ENCODE data around the gene SKAP1. TPM values are rescaled to one million over a fixed set of nuclear protein-coding genes. Genes with fewer than 3 reads are reported as not detected.

SKAP1 gene
- total and polyA plus RNA-seq, 2 donors (not counting 1 experiment from before 2014, with no cell fraction given), result not detected

DNA sequence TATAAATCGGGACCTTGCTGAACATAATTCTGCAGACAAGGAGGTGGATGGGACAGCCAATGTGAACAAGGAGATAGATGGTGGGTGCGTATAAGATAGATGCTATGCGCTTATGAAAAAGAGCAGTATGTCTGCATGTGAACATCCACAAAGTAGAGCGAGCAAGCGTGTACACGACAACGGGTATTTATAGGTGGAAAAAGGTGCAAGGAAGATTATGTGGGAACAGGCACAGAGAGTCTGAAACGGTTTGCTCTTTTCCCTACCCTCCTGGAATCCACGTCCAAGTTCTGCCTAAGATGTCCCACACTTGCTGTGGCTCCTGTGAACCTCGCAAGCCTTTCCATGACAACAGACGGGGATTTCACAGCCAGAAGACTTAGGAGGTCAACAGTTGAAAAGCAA lies 279.4 kb downstream of the SKAP1 start:
- Histone ChIP-seq H3K36me3 (ENCODE audit: control insufficient read depth, insufficient read depth, low read length) (no peaks in the 10 kb centered on the region), H3K9me3 (ENCODE audit: control insufficient read depth, insufficient read depth, low read depth, low read length) (no peaks in the 10 kb centered on the region), H2AFZ (ENCODE audit: low read length) (no peak overlapping the region), H3K27ac (ENCODE audit: insufficient read depth, low read length) (no peak overlapping the region), H3K4me1 (ENCODE audit: control insufficient read depth, extremely low read depth, insufficient read depth, low read length) (no peaks in the 10 kb centered on the region), H3K9ac (ENCODE audit: insufficient read depth, low read length) (no peak overlapping the region), H3K4me2 (ENCODE audit: extremely low read depth, insufficient read depth, low read length) (no peak overlapping the region), H3K79me2 (ENCODE audit: control insufficient read depth, insufficient read depth, low read length) (no peaks in the 10 kb centered on the region), H3K4me3 (replicated peaks in 1 of 4; ENCODE audit: control extremely low read depth in 1 of 4, insufficient read depth in 1 of 4, low read depth in 3 of 4, low read length in 4 of 4) (no peak overlapping the region), H4K20me1 (ENCODE audit: control insufficient read depth, extremely low read depth, insufficient read depth, low read length) (no peaks in the 10 kb centered on the region), H3K27me3 (ENCODE audit: control insufficient read depth, insufficient read depth, low read length) (peaks cover 53% of the 10 kb centered on the region)
- DNase-seq (ENCODE audit: low read depth in 2 of 2), result no peak
- TF ChIP-seq EZH2 (IDR thresholded peaks at IDR 0.05; ENCODE audit: low read length, missing control alignments), result peak; percentile 35
- TF ChIP-seq, protein P1, sequence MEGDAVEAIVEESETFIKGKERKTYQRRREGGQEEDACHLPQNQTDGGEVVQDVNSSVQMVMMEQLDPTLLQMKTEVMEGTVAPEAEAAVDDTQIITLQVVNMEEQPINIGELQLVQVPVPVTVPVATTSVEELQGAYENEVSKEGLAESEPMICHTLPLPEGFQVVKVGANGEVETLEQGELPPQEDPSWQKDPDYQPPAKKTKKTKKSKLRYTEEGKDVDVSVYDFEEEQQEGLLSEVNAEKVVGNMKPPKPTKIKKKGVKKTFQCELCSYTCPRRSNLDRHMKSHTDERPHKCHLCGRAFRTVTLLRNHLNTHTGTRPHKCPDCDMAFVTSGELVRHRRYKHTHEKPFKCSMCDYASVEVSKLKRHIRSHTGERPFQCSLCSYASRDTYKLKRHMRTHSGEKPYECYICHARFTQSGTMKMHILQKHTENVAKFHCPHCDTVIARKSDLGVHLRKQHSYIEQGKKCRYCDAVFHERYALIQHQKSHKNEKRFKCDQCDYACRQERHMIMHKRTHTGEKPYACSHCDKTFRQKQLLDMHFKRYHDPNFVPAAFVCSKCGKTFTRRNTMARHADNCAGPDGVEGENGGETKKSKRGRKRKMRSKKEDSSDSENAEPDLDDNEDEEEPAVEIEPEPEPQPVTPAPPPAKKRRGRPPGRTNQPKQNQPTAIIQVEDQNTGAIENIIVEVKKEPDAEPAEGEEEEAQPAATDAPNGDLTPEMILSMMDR (conservative IDR thresholded peaks at IDR 0.05 in 1 of 2, IDR thresholded peaks at IDR 0.05 in 1 of 2; ENCODE audit: low read depth in 1 of 2, low read length in 2 of 2), result no peak

DNA sequence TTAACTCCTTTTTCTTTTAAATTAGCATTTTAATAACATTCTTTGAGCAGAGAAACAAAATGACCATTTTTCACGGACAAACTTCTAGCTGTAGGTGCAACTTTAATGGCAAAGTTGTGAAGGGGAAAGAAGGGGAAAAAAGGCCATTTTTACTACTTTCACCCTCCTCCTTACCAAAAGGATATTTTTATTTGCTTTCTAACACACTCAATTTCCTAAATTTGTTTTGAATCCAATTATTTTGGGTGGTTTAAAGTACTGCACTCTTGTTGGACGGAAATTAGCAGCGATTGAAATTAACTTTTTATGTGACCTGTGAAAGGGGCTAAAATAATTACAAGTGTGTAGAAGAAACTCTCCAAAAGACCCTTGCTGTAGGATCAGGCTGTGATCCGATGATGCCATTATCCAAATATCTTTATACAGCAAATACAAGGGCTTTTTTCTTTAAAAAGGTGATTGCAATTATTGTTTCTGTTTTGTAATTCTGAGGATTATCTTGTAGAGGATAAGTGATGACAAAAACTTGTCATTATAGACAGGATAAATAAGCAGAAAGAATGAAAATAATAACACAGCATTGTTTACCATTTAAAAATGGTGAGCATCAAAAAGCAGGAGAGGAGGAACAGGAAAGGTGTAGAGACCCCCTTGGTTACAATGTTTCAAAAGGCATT lies 280.1 kb downstream of the SKAP1 start:
- no peaks in the 10 kb centered on the region for H3K9me3 ChIP-seq (ENCODE audit: control insufficient read depth, insufficient read depth, low read depth, low read length)
- no peak overlapping the region for H3K27ac ChIP-seq (ENCODE audit: insufficient read depth, low read length)
- no peak overlapping the region for H3K4me3 ChIP-seq (replicated peaks in 1 of 4; ENCODE audit: control extremely low read depth in 1 of 4, insufficient read depth in 1 of 4, low read depth in 3 of 4, low read length in 4 of 4)
- H3K9ac ChIP-seq (ENCODE audit: insufficient read depth, low read length), result no peak overlapping the region
- H3K4me1 ChIP-seq (ENCODE audit: control insufficient read depth, extremely low read depth, insufficient read depth, low read length), result no peaks in the 10 kb centered on the region
- no peaks in the 10 kb centered on the region for H3K36me3 ChIP-seq (ENCODE audit: control insufficient read depth, insufficient read depth, low read length)
- no peak overlapping the region for H3K4me2 ChIP-seq (ENCODE audit: extremely low read depth, insufficient read depth, low read length)
- H3K27me3 ChIP-seq (ENCODE audit: control insufficient read depth, insufficient read depth, low read length), result peaks cover 57% of the 10 kb centered on the region
- H3K79me2 ChIP-seq (ENCODE audit: control insufficient read depth, insufficient read depth, low read length), result no peaks in the 10 kb centered on the region
- TF ChIP-seq, protein P1 (conservative IDR thresholded peaks at IDR 0.05 in 1 of 2, IDR thresholded peaks at IDR 0.05 in 1 of 2; ENCODE audit: low read depth in 1 of 2, low read length in 2 of 2), result no peak
- TF ChIP-seq EZH2 (IDR thresholded peaks at IDR 0.05; ENCODE audit: low read length, missing control alignments), result no peak
- no peak for DNase-seq (ENCODE audit: low read depth in 2 of 2)
- H4K20me1 ChIP-seq (ENCODE audit: control insufficient read depth, extremely low read depth, insufficient read depth, low read length), result no peaks in the 10 kb centered on the region
- H2AFZ ChIP-seq (ENCODE audit: low read length), result no peak overlapping the region

DNA sequence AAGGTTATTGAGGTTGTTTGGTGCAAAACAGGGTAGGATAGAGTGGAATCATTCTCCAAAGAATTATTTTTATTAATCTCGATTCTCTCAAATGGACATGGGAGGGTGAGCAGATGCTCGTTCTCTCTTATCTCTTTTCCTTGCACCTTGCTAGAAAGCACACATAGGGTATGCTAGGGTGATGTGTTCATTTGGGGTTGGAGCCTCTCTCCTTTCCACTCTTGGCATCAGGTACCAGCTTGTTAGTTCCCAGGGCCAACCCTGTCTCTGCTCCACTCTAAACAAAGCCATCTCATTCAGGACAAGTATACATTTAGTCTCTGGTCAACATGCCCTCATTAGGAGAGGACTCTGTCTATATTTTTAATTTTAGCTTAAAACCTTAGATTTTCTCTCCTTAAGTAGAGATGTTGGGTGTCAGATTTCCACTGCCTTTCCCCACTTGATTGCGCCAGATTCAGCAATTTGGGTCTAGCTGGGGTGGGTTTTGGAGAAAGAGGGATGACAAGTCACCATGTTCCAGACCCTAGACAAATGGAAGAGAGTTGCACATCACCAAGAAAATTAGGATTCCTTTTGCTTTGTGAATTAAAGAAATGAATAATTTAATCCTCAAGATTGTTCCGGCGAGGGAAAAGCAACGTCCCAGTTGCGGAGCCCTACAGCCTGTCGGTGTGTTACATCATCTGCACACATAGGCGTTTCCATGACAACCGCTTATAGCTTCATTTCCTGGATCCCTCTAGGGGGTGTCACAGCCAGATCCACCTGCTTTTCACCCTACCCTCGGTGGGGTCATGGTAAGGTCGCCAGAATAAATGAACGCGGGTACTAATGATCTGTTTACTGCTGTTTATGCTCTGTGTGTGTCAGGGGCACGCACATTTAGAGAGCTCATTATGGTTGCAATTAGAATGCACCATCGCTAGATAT lies 280.9 kb downstream of the SKAP1 start:
- H2AFZ ChIP-seq (ENCODE audit: low read length), result no peak overlapping the region
- peaks cover 54% of the 10 kb centered on the region for H3K27me3 ChIP-seq (ENCODE audit: control insufficient read depth, insufficient read depth, low read length)
- TF ChIP-seq EZH2 (IDR thresholded peaks at IDR 0.05; ENCODE audit: low read length, missing control alignments), result no peak
- TF ChIP-seq, protein P1 (conservative IDR thresholded peaks at IDR 0.05 in 1 of 2, IDR thresholded peaks at IDR 0.05 in 1 of 2; ENCODE audit: low read depth in 1 of 2, low read length in 2 of 2), result no peak
- H3K9ac ChIP-seq (ENCODE audit: insufficient read depth, low read length), result no peak overlapping the region
- H3K79me2 ChIP-seq (ENCODE audit: control insufficient read depth, insufficient read depth, low read length), result no peaks in the 10 kb centered on the region
- H3K36me3 ChIP-seq (ENCODE audit: control insufficient read depth, insufficient read depth, low read length), result no peaks in the 10 kb centered on the region
- no peaks in the 10 kb centered on the region for H3K9me3 ChIP-seq (ENCODE audit: control insufficient read depth, insufficient read depth, low read depth, low read length)
- peak in 1 of 2 donors; percentile 35 for DNase-seq (ENCODE audit: low read depth in 2 of 2)
- H4K20me1 ChIP-seq (ENCODE audit: control insufficient read depth, extremely low read depth, insufficient read depth, low read length), result no peaks in the 10 kb centered on the region
- H3K27ac ChIP-seq (ENCODE audit: insufficient read depth, low read length), result no peak overlapping the region
- no peak overlapping the region for H3K4me2 ChIP-seq (ENCODE audit: extremely low read depth, insufficient read depth, low read length)
- no peak overlapping the region for H3K4me3 ChIP-seq (replicated peaks in 1 of 4; ENCODE audit: control extremely low read depth in 1 of 4, insufficient read depth in 1 of 4, low read depth in 3 of 4, low read length in 4 of 4)
- no peaks in the 10 kb centered on the region for H3K4me1 ChIP-seq (ENCODE audit: control insufficient read depth, extremely low read depth, insufficient read depth, low read length)
